CD8-positive, alpha-beta memory T cell (primary cell): Measurements from ENCODE around the gene GJB3. TPM values are rescaled to one million over a fixed set of nuclear protein-coding genes. Genes with fewer than 3 reads are reported as not detected.
"Not testable (repeated sequence)": the region's sequence is repeated elsewhere in the genome, so short reads cannot be mapped to it uniquely, and the experiment has no call there.

Experiments
- CTCF ChIA-PET: fragments of 350-600 bp; sonication (Branson Sonifier 250); formaldehyde crosslinking; loops from one replicate; lab custom pipeline; 2021; ENCODE audit warnings: antibody characterized with exemption; lab: Charles Lee
- POLR2A ChIA-PET: fragments of 350-600 bp; sonication (Branson Sonifier 250); formaldehyde crosslinking; loops from one replicate; lab custom pipeline; 2021; ENCODE audit warnings: antibody characterized with exemption; lab: Charles Lee
- DNase-seq, 5 donors: peaks; one replicate each; pipeline versions ENCODE4 v3.0.0 to v3.0.0-alpha.2; 2020 to 2022; ENCODE audit warnings: mixed read lengths in 1 of 5
- H3K27ac ChIP-seq: one replicate; pipeline ENCODE4 v1.7.0; 2013; ENCODE audit warnings: low read depth, mild to moderate bottlenecking, low read length, moderate library complexity
- H3K27me3 ChIP-seq: 2 replicates; pipeline ENCODE4 v1.7.0; 2013; ENCODE audit warnings: low read length, mild to moderate bottlenecking; ENCODE audit not compliant: insufficient read depth, poor library complexity, severe bottlenecking
- H3K36me3 ChIP-seq: 2 replicates; pipeline ENCODE4 v1.7.0; 2013; ENCODE audit warnings: mild to moderate bottlenecking, low read length, moderate library complexity; ENCODE audit not compliant: insufficient read depth
- H3K4me1 ChIP-seq: 2 replicates; pipeline ENCODE4 v1.7.0; 2013; ENCODE audit warnings: mild to moderate bottlenecking, low read length, moderate library complexity; ENCODE audit not compliant: insufficient read depth
- H3K4me3 ChIP-seq: 2 replicates; pipeline ENCODE4 v1.7.0; 2013; ENCODE audit warnings: mild to moderate bottlenecking, low read length
- H3K9me3 ChIP-seq: 2 replicates; pipeline ENCODE4 v1.7.0; 2013; ENCODE audit warnings: mild to moderate bottlenecking, low read length
- H3K27ac Mint-ChIP-seq, 8 donors: one replicate each; pipeline ENCODE4 v1.8.0; 2020 to 2021; ENCODE audit warnings: mixed read lengths in 8 of 8, mild to moderate bottlenecking in 6 of 8, inconsistent platforms in 3 of 8, moderate library complexity in 3 of 8
- H3K27me3 Mint-ChIP-seq, 2 donors: one replicate each; pipeline ENCODE4 v1.8.0; 2020 to 2021; ENCODE audit warnings: mixed read lengths in 2 of 2, mild to moderate bottlenecking in 1 of 2, moderate library complexity in 1 of 2
- H3K36me3 Mint-ChIP-seq, 3 donors: one replicate each; pipeline ENCODE4 v1.8.0; 2020 to 2021; ENCODE audit warnings: mixed read lengths in 3 of 3, inconsistent platforms in 1 of 3, mild to moderate bottlenecking in 1 of 3
- H3K4me1 Mint-ChIP-seq, 3 donors: one replicate each; pipeline ENCODE4 v1.8.0; 2020 to 2021; ENCODE audit warnings: mixed read lengths in 3 of 3, inconsistent platforms in 1 of 3, mild to moderate bottlenecking in 1 of 3
- H3K4me3 Mint-ChIP-seq, 7 donors: one replicate each; pipeline ENCODE4 v1.8.0; 2020 to 2021; ENCODE audit warnings: mixed read lengths in 7 of 7, mild to moderate bottlenecking in 6 of 7, moderate library complexity in 4 of 7, inconsistent platforms in 2 of 7
- H3K9me3 Mint-ChIP-seq, 5 donors: one replicate each; pipeline ENCODE4 v1.8.0; 2020 to 2022; ENCODE audit warnings: mixed read lengths in 5 of 5, mild to moderate bottlenecking in 3 of 5, moderate library complexity in 2 of 5, inconsistent platforms in 1 of 5
- polyA plus RNA-seq: library from polyadenylated mRNA; unstranded; fragments of 300-500 nt; fragmentation: Illumina TruSeq; gene quantifications from one replicate; pipeline ENCODE4 v1.2.3, GENCODE V29; 2021
- total RNA-seq, 2 experiments: library from RNA; stranded (reverse); gene quantifications; one replicate each; pipeline ENCODE4 v1.2.3, GENCODE V29; 2021

Gene GJB3
- total RNA-seq (not detected), polyA plus RNA-seq (not detected)

DNA sequence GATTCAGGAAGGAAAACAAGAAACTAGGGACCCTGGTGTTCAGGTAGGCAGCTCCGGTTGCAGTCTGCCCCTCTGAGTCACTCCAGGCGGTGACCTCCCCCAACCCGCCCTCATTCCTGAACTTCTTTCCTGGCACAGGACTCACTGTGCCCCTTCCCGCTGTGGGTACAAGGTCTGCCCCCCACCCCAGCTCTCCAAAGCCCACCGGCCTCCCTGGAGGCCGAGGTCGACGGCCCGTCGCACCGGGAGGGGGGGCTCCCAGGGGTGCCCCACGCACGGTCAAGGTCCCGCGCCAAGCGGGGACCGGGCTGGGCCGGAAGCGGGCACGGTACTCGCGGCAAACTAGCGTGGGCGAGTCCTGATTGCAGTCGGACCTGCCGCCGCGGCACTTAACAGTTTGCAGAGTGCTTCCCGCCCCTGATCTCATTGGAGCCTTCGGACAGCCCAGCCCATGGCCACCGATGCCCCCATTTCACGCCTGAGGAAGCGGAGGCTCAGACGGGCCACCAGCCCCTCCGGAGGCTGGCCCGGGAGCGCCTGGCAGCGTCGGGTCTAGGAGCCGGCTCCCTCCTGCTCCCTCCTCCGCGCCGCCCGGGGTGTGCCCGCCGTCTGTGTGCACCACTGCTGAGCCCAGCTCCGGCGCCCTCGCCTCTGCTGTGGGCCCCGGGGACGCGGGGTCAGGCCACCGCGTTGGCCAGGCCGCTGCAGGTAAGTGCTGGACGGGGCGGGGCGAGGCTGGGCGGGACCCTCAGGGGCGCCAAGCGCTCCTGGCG is at the start of gene GJB3:
Gene GJB3 (plus strand): TSS at position 144 of the 773 bp plus-strand sequence. CDS start 3,549 bp downstream, outside the sequence.
- H3K27me3 Mint-ChIP-seq, result peaks cover 22 to 63% of the 10 kb centered on the region in 2 donors
- Histone ChIP-seq H3K36me3 (no peaks in the 10 kb centered on the region), H3K9me3 (no peaks in the 10 kb centered on the region), H3K4me3 (no peak within 1 kb of the TSS), H3K4me1 (no peaks in the 10 kb centered on the region), H3K27ac (no peak within 1 kb of the TSS), H3K27me3 (peaks cover 23% of the 10 kb centered on the region)
- no peak for DNase-seq
- H3K27ac Mint-ChIP-seq, result no peak within 1 kb of the TSS
- no peaks in the 10 kb centered on the region for H3K9me3 Mint-ChIP-seq
- CTCF ChIA-PET, result no interaction called here
- H3K36me3 Mint-ChIP-seq, result no peaks in the 10 kb centered on the region
- peaks cover 0 to 6% (median 4%) of the 10 kb centered on the region in 3 donors for H3K4me1 Mint-ChIP-seq
- peak within 1 kb of the TSS in 4 of 7 donors; percentile 11 to 35 (median 24) for H3K4me3 Mint-ChIP-seq
- POLR2A ChIA-PET, result no interaction called here

DNA sequence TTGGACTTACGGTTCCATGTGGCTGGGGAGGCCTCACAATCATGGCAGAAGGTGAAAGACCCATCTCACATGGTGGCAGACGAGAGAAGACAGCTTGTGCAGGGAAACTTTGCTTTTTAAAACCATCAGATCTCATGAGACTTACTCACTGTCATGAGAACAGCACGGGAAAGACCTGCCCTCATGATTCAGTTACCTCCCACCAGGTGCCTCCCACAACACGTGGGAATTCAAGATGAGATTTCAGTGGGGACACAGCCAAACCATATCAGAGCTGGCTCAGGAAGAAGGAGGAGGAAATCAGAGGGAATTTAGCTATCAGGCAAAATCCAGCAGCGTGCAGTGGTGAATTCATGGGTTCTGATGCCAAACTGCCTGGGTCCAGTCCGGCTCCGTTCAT is 48.2 kb upstream of the GJB3 start:
- H3K36me3 Mint-ChIP-seq, H3K4me1 ChIP-seq, POLR2A ChIA-PET, H3K4me3 ChIP-seq, H3K36me3 ChIP-seq, H3K27me3 ChIP-seq, CTCF ChIA-PET, H3K9me3 ChIP-seq, H3K27ac ChIP-seq, H3K4me3 Mint-ChIP-seq, H3K4me1 Mint-ChIP-seq, H3K9me3 Mint-ChIP-seq, DNase-seq, H3K27ac Mint-ChIP-seq: not testable (repeated sequence)
- peaks cover 7 to 36% of the 10 kb centered on the region in 2 donors for H3K27me3 Mint-ChIP-seq

DNA sequence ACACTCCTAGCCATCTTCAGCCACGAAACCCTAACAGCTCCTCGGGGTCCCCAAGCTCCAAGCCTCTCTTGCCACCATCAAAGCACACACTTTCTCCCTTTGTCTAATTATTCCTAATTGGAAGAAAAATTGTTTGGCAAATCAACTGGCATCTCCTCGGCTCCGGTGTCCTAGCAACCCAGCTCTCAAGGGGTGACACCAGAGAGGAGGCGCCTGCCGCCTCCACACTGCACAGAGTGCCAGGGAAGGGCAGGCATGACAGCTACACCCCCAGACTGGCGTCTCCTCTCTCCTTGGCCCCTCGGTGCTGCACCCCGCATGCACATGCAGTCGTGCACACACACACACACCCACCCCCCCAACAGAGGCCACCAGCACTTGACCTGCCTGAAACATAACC is 44.3 kb upstream of the GJB3 start:
- Mint-ChIP-seq H3K27ac (no peak overlapping the region), H3K4me1 (no peaks in the 10 kb centered on the region), H3K4me3 (no peak overlapping the region), H3K27me3 (peaks cover 11 to 36% of the 10 kb centered on the region in 2 donors), H3K9me3 (no peaks in the 10 kb centered on the region), H3K36me3 (no peaks in the 10 kb centered on the region)
- Histone ChIP-seq H3K27me3 (no peaks in the 10 kb centered on the region), H3K27ac (no peak overlapping the region), H3K36me3 (no peaks in the 10 kb centered on the region), H3K4me3 (no peak overlapping the region), H3K9me3 (no peaks in the 10 kb centered on the region), H3K4me1 (no peaks in the 10 kb centered on the region)
- DNase-seq, result no peak
- CTCF ChIA-PET, result no interaction called here
- POLR2A ChIA-PET, result no interaction called here

DNA sequence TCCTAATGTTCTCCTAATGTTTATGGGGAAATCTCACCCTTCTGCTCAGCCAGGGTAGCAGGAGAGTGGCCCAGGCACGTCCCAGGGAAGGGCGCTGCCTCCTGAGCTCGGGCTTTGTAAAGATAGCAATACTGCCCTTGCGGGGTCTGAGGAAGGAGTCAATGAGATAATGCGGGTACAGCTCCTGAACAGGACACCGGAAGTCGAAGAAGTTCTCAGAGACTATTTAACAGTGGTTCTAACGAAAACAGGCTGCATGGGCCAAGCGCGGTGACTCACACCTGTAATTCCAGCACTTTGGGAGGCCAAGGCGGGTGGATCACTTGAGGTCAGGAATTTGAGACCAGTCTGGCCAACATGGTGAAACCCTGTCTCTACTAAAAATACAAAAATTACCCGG is 43.8 kb upstream of the GJB3 start:
- H3K27ac Mint-ChIP-seq, H3K4me3 ChIP-seq, H3K9me3 Mint-ChIP-seq, H3K27ac ChIP-seq, H3K9me3 ChIP-seq, H3K27me3 ChIP-seq, POLR2A ChIA-PET, H3K36me3 ChIP-seq, H3K4me1 ChIP-seq, H3K4me3 Mint-ChIP-seq, H3K4me1 Mint-ChIP-seq, CTCF ChIA-PET, H3K36me3 Mint-ChIP-seq, DNase-seq: not testable (repeated sequence)
- peaks cover 11 to 36% of the 10 kb centered on the region in 2 donors for H3K27me3 Mint-ChIP-seq

DNA sequence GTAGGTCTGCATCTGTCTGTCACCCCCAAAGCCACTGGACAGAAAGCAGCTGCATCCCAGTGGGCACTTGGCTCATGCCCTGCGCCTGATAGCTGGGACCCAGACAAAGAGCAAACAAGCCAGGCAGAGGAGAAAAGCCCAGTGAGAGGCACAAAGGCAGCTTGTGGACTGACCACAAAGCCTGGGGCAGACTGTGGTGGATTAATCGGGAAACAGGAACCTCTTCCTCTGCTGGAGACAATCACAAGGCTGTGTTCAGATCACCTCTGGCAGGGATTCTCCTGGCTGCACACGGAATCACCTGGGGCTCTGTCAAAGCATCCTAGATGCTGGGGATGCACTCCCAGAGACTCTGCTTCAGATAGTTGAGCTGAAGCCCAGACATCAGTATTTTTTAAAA is 41.4 kb upstream of the GJB3 start:
- DNase-seq, result no peak
- Mint-ChIP-seq H3K36me3 (no peaks in the 10 kb centered on the region), H3K9me3 (no peaks in the 10 kb centered on the region), H3K27ac (no peak overlapping the region), H3K4me1 (peaks cover 0 to 6% (median 4%) of the 10 kb centered on the region in 3 donors), H3K27me3 (peaks cover 15 to 25% of the 10 kb centered on the region in 2 donors), H3K4me3 (no peak overlapping the region)
- POLR2A ChIA-PET, result no interaction called here
- Histone ChIP-seq H3K27ac (no peak overlapping the region), H3K36me3 (no peaks in the 10 kb centered on the region), H3K4me3 (no peak overlapping the region), H3K27me3 (no peaks in the 10 kb centered on the region), H3K4me1 (no peaks in the 10 kb centered on the region), H3K9me3 (no peaks in the 10 kb centered on the region)
- CTCF ChIA-PET, result no interaction called here

DNA sequence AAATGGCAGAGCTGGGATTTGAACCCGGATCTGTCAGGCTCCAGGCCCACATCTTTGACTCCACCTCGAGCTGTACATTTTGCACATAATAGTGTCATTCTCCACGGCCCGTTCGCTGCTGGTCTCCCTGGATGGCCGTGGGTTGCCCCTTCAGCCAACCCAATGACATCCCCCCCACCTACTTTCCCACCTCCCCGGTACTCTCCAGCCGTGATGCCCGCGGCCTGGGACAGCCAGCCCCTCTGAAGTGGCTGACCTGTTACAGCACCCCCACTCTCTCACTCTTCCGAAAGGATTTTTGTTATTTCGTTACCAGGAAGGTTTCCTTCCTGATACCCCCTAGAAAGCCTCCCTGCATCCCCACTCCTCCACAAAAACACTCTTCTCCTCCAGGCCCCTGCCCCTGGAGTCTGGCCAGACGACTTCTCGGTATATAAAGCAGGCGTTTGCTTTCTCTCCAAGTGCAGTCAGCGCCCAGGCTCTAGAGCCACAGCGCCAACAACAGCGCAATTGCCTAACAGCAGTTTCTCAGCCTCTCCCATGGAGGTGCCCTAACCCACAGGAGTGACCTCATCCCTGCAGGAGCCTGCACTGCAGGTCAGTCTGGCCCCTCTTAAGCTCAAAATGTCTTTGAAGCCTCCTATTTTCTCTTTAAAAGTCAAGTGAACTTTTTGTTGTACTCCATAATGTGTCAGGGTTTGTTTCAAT is 40.7 kb upstream of the GJB3 start:
- no peak overlapping the region for H3K27ac Mint-ChIP-seq
- H3K4me1 ChIP-seq, result no peaks in the 10 kb centered on the region
- H3K27ac ChIP-seq, result no peak overlapping the region
- no peaks in the 10 kb centered on the region for H3K27me3 ChIP-seq
- no peaks in the 10 kb centered on the region for H3K36me3 Mint-ChIP-seq
- H3K9me3 ChIP-seq, result no peaks in the 10 kb centered on the region
- H3K27me3 Mint-ChIP-seq, result peaks cover 18 to 22% of the 10 kb centered on the region in 2 donors
- no peak overlapping the region for H3K4me3 Mint-ChIP-seq
- no peak for DNase-seq
- H3K36me3 ChIP-seq, result no peaks in the 10 kb centered on the region
- ChIA-PET CTCF (no interaction called here), POLR2A (no interaction called here)
- H3K4me3 ChIP-seq, result no peak overlapping the region
- peaks cover 0 to 6% (median 4%) of the 10 kb centered on the region in 3 donors for H3K4me1 Mint-ChIP-seq
- H3K9me3 Mint-ChIP-seq, result no peaks in the 10 kb centered on the region

DNA sequence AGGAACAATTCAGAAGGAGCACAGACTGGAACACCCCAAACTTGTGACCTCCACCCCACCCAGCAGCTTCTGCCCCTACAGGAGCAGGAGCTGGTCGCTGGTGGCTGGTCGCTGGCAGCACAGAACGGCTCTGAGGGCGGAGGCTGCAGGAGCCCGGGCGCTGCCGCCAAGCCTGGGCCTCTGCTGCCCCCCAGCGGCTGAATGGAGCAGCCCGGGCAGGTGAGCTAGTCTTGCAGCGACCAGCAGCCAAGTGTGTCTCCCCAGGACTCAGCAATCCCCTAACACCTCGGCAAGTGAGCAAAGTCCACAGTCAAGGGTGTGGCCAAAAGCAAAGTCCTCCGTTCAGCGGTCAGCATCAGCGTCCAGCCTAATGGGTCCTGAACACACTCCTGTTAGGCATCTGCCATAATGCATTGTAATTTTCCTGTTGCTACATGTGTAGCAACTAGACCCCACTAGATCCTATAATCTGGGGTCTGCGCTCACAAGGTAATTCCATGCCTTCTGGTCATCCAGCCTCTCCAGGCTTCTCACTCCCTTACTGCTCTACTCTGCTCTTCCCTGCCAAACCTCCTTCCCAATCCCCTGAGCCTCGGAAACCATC is 38.2 kb upstream of the GJB3 start:
- ChIA-PET CTCF (interaction anchor here (0.5 to 4.2 kb wide), 15 partner anchors 8 to 1110 kb away, joined by 3 to 21 read pairs (median 4); partner anchors contain the start of gene GJB5), POLR2A (no interaction called here)
- Histone ChIP-seq H3K27ac (no peak overlapping the region), H3K9me3 (no peaks in the 10 kb centered on the region), H3K4me1 (no peaks in the 10 kb centered on the region), H3K36me3 (no peaks in the 10 kb centered on the region), H3K27me3 (no peaks in the 10 kb centered on the region), H3K4me3 (no peak overlapping the region)
- H3K36me3 Mint-ChIP-seq, result no peaks in the 10 kb centered on the region
- no peak overlapping the region for H3K4me3 Mint-ChIP-seq
- H3K27ac Mint-ChIP-seq, result no peak overlapping the region
- H3K4me1 Mint-ChIP-seq, result peaks cover 0 to 6% (median 4%) of the 10 kb centered on the region in 3 donors
- no peaks in the 10 kb centered on the region for H3K9me3 Mint-ChIP-seq
- peaks cover 13 to 14% of the 10 kb centered on the region in 2 donors for H3K27me3 Mint-ChIP-seq
- DNase-seq, result peak; percentile 45 to 73 (median 59)

DNA sequence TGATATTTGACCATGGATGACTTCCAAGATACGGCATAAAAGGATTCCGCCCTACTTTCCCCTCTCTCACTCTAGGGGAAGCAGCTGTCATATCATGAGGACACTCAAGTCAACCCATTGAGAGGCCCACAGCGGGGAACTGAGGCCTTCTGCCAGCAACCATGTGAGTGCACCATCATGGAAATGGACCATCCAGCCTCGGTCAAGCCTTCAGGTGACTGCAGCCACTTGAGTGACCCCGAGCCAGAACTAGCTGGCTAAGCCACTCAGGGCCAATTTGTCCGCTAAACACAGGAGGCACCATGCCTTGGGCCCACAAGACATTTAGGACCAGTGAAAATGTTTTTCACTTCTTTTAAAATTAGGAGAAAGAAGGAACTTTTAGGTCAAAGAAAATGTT is 37.2 kb upstream of the GJB3 start:
- POLR2A ChIA-PET, result no interaction called here
- Histone ChIP-seq H3K9me3 (no peaks in the 10 kb centered on the region), H3K27ac (no peak overlapping the region), H3K27me3 (no peaks in the 10 kb centered on the region), H3K36me3 (no peaks in the 10 kb centered on the region), H3K4me3 (no peak overlapping the region), H3K4me1 (no peaks in the 10 kb centered on the region)
- CTCF ChIA-PET, result interaction anchor here (1.2 to 4.2 kb wide), 6 partner anchors 9 to 1111 kb away, joined by 4 to 21 read pairs (median 8); partner anchors contain the start of gene GJB5
- no peaks in the 10 kb centered on the region for H3K9me3 Mint-ChIP-seq
- no peak overlapping the region for H3K4me3 Mint-ChIP-seq
- peaks cover 0 to 6% (median 4%) of the 10 kb centered on the region in 3 donors for H3K4me1 Mint-ChIP-seq
- peaks cover 14 to 22% of the 10 kb centered on the region in 2 donors for H3K27me3 Mint-ChIP-seq
- no peaks in the 10 kb centered on the region for H3K36me3 Mint-ChIP-seq
- no peak for DNase-seq
- H3K27ac Mint-ChIP-seq, result no peak overlapping the region
